NT2/D1 (cell line): ENCODE data around the gene ROR2.

Experiments used
- DNase-seq: peaks from one replicate; pipeline ENCODE4 v3.0.0-alpha.2; 2011; ENCODE audit warnings: low read depth, low spot score
- H3K27me3 ChIP-seq: 2 replicates; pipeline ENCODE4 v1.6.0; 2011; ENCODE audit warnings: mild to moderate bottlenecking; ENCODE audit not compliant: insufficient read length, insufficient read depth
- H3K36me3 ChIP-seq: 2 replicates; pipeline ENCODE4 v1.6.1; 2011; ENCODE audit warnings: mild to moderate bottlenecking, low read length, mixed read lengths; ENCODE audit not compliant: insufficient read depth, insufficient read length
- H3K4me1 ChIP-seq: 2 replicates; pipeline ENCODE4 v1.5.1; 2011; ENCODE audit not compliant: insufficient read depth, insufficient read length
- H3K4me3 ChIP-seq: 2 replicates; pipeline ENCODE4 v1.5.1; 2011; ENCODE audit warnings: low read depth; ENCODE audit not compliant: insufficient read length
- H3K9ac ChIP-seq: 2 replicates; pipeline ENCODE4 v1.6.0; 2011; ENCODE audit warnings: low read depth; ENCODE audit not compliant: insufficient read length
- H3K9me3 ChIP-seq: 2 replicates; pipeline ENCODE4 v1.5.1; 2011; ENCODE audit warnings: mild to moderate bottlenecking, low read length; ENCODE audit not compliant: insufficient read depth
- SUZ12 ChIP-seq: IDR thresholded peaks from 2 replicates; pipeline ENCODE4 v1.6.1; 2011; ENCODE audit not compliant: insufficient read length, insufficient read depth; ENCODE audit errors: extremely low read depth
- YY1 ChIP-seq: IDR thresholded peaks from 2 replicates; pipeline ENCODE4 v1.6.1; 2011; ENCODE audit not compliant: insufficient read length, insufficient read depth
- ZNF274 ChIP-seq: IDR thresholded peaks from 2 replicates; pipeline ENCODE4 v1.6.1; 2011; ENCODE audit warnings: mild to moderate bottlenecking, low read depth, low read length

Gene ROR2

GRCh38 chr9:91942201-91942600 is 7.8 kb downstream of the ROR2 start:
- Histone ChIP-seq H3K27me3 (no peaks in the 10 kb centered on the region), H3K36me3 (no peaks in the 10 kb centered on the region), H3K9ac (no peak overlapping the region), H3K4me3 (no peak overlapping the region), H3K9me3 (no peaks in the 10 kb centered on the region), H3K4me1 (no peaks in the 10 kb centered on the region)
- no peak for TF ChIP-seq ZNF274
- no peak for DNase-seq

- Histone ChIP-seq H3K36me3 (no peaks in the 10 kb centered on the region), H3K9me3 (no peaks in the 10 kb centered on the region), H3K9ac (no peak overlapping the region), H3K4me1 (peaks cover 4% of the 10 kb centered on the region), H3K27me3 (no peaks in the 10 kb centered on the region), H3K4me3 (no peak overlapping the region)
- no peak for DNase-seq
- TF ChIP-seq SUZ12, result no peak
- no peak for TF ChIP-seq ZNF274
- no peak for TF ChIP-seq YY1
Measured at GRCh38 chr9:91939978-91940377, 10.1 kb downstream of the ROR2 start.

DNA sequence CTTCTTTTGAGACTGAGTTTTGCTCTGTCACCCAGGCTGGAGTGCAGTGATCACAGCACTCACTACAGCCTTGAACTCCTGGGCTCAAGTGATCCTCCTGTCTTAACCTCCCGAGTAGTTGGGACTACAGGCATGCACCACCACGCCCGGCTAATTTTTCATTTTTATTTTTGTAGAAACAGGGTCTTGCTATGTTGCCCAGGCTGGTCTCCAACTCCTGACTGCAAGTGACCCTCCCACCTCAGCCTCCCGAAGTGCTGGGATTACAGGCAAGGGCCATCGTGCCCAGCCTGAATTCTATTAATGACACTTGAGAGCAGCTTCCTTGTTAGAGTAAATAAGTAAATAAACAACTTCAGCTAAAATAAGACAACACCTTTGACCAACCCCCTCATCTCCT is 12.3 kb downstream of the ROR2 start:
- no peak overlapping the region for H3K4me3 ChIP-seq
- no peak overlapping the region for H3K9ac ChIP-seq
- TF ChIP-seq YY1 (no peak), SUZ12 (no peak), ZNF274 (no peak)
- peaks cover 9% of the 10 kb centered on the region; the same call in 1 of the 2 replicates for H3K9me3 ChIP-seq
- DNase-seq, result no peak
- peaks cover 4% of the 10 kb centered on the region for H3K4me1 ChIP-seq
- H3K27me3 ChIP-seq, result no peaks in the 10 kb centered on the region
- H3K36me3 ChIP-seq, result no peaks in the 10 kb centered on the region

GRCh38 chr9:91937056-91937455 is 13.0 kb downstream of the ROR2 start:
- Histone ChIP-seq H3K36me3 (no peaks in the 10 kb centered on the region), H3K4me3 (no peak overlapping the region), H3K9ac (no peak overlapping the region), H3K4me1 (peaks cover 4% of the 10 kb centered on the region), H3K27me3 (no peaks in the 10 kb centered on the region), H3K9me3 (peaks cover 16% of the 10 kb centered on the region)
- DNase-seq, result no peak
- no peak for TF ChIP-seq ZNF274
- no peak for TF ChIP-seq YY1
- no peak for TF ChIP-seq SUZ12

DNA sequence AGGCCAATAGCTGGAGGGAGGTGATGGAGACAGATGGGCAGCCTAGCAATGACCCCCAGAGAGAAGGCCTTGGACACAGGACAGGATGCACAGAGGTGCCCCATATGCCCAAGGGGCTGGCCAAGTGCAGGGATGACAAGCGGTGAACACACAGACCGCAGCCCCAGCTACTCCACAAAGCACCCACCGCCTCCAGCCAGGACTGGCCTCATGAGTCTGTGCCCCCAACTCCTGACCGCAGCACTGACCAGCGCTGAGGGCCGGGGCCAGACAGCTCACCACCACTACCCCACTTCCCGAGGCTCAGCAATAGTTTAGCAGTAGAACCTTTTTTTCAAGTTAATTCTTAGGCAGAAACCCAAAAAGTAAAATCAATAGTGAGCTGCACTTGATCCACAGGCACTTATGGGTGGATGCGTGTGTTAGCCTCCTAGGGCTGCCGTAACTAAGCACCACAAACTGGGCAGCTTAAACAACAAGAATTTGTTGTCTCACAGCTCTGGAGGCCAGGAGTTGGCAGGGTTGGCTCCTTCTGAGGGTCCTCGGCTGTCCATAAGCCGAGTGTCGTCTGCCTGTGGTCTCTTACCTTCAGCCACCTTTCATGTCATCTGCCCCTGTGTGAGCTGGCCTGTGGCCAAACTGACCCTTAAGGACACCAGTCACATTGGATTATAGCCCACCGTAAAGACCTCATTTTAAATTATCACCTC is 14.1 kb downstream of the ROR2 start:
- no peak for TF ChIP-seq SUZ12
- no peak for TF ChIP-seq YY1
- no peak for TF ChIP-seq ZNF274
- no peak for DNase-seq
- Histone ChIP-seq H3K9me3 (peaks cover 26% of the 10 kb centered on the region), H3K36me3 (no peaks in the 10 kb centered on the region), H3K4me3 (no peak overlapping the region), H3K27me3 (no peaks in the 10 kb centered on the region), H3K9ac (no peak overlapping the region), H3K4me1 (peaks cover 4% of the 10 kb centered on the region)

DNA sequence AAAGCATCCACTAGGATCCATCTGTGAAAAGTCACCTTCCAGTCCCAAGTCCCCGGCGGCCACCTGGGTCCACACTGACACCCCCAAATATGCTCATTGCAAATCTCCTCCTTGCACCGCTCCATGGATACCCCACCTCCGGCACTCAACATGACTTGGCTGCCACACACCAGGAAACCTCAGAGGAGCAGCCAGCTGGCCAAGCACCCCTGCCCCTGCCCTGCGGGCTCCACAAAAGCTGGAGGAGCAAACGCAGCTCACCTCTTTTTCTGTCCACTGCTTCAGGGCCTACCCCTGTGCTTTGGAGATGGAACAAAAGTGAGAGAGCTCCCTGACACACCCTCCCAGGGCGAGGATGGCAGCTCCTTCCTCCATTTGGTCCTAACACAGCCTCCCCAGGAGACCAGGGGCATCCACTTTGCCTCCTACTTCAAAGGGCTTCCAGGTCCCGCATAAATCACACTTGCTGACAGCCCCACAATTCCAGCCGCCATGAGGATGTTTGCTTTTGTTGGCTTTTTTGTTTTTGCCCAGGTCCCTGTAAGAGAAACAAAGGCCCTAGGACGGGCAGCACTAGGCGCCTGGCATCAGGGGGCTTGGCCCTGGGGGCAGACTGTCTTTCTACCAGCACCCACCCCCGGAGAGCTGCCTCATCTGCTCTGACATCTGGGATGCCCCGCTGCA is 14.8 kb downstream of the ROR2 start:
- no peak overlapping the region for H3K4me3 ChIP-seq
- H3K36me3 ChIP-seq, result no peaks in the 10 kb centered on the region
- no peak for DNase-seq
- peaks cover 34% of the 10 kb centered on the region for H3K9me3 ChIP-seq
- no peak for TF ChIP-seq ZNF274
- TF ChIP-seq YY1, result no peak
- no peak for TF ChIP-seq SUZ12
- H3K4me1 ChIP-seq, result peaks cover 4% of the 10 kb centered on the region
- no peak overlapping the region for H3K9ac ChIP-seq
- H3K27me3 ChIP-seq, result no peaks in the 10 kb centered on the region

DNA sequence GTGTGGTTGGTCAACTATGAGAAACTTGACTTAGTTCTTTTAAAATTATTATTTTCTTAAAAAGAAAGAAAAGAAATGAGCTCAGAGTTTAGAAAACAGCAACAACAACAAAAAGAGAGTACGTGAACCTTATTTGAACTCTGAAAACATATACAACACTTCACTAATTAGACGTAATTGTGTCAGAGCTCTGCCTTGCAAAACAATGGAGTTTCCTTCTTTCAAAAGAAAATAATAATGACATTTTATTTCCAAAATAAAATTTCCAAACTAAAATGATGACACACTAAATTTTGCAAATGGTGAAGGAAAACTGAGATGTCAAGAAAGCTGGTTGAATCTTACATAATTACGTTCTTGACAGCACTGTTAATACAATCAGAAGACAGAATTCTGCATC is 15.4 kb downstream of the ROR2 start:
- TF ChIP-seq SUZ12, result no peak
- no peak for DNase-seq
- Histone ChIP-seq H3K27me3 (no peaks in the 10 kb centered on the region), H3K4me3 (no peak overlapping the region), H3K36me3 (peaks cover 3% of the 10 kb centered on the region), H3K9ac (no peak overlapping the region), H3K9me3 (peaks cover 40% of the 10 kb centered on the region), H3K4me1 (peaks cover 4% of the 10 kb centered on the region)
